Endothelial cell of umbilical vein (primary cell): ENCODE data around the gene DCAF11. TPM values are rescaled to one million over a fixed set of nuclear protein-coding genes. Genes with fewer than 3 reads are reported as not detected.

Source experiments
- BruUV-seq: library from RNA; stranded (reverse); fragments of 400-500 nt; replicated peaks from 2 replicates; lab custom pipeline; 2021; lab: Mats Ljungman, UMichigan
- CTCF ChIA-PET: fragments of 300-600, 350-600 bp; sonication (Branson Sonifier 250); formaldehyde crosslinking; loops from one replicate; lab custom pipeline; 2021; ENCODE audit warnings: antibody characterized with exemption, inconsistent platforms; lab: Charles Lee
- POLR2A ChIA-PET: fragments of 300-600, 350-600 bp; sonication (Branson Sonifier 250); formaldehyde crosslinking; loops from one replicate; lab custom pipeline; 2021; ENCODE audit warnings: antibody characterized with exemption, inconsistent platforms; lab: Charles Lee
- DNase-seq: peaks from one replicate; pipeline ENCODE4 v3.0.0-alpha.2; 2011; ENCODE audit warnings: low read depth, low spot score
- FAIRE-seq: peaks from 2 replicates; lab custom pipeline; 2011; peaks lifted over from hg19 to GRCh38; lab: Jason Lieb, UNC
- H2AFZ ChIP-seq: 2 replicates; pipeline ENCODE4 v1.6.0; 2012; ENCODE audit warnings: low read depth, low read length, control low read depth, inconsistent platforms
- H3K27ac ChIP-seq: 2 replicates; pipeline ENCODE4 v1.5.1; 2011; ENCODE audit warnings: low read depth, mild to moderate bottlenecking, control low read depth, low read length, moderate library complexity; ENCODE audit not compliant: insufficient read depth
- H3K27me3 ChIP-seq, 2 experiments: 2 replicates each; pipeline versions ENCODE4 v1.6.0 to v1.6.1; 2011; ENCODE audit warnings: low read length in 2 of 2, mixed read lengths in 1 of 2; ENCODE audit not compliant: control insufficient read depth in 2 of 2, insufficient read depth in 2 of 2
- H3K36me3 ChIP-seq, 2 experiments: 2 replicates in 1 of 2; 3 replicates in 1 of 2; pipeline ENCODE4 v1.5.1; 2011; ENCODE audit warnings: low read length in 2 of 2, mild to moderate bottlenecking in 1 of 2, moderate library complexity in 1 of 2; ENCODE audit not compliant: control insufficient read depth in 2 of 2, insufficient read depth in 2 of 2; ENCODE audit errors: extremely low read depth in 1 of 2
- H3K4me1 ChIP-seq: 3 replicates; pipeline ENCODE4 v1.5.1; 2011; ENCODE audit warnings: mild to moderate bottlenecking, low read length; ENCODE audit not compliant: control insufficient read depth, insufficient read depth; ENCODE audit errors: extremely low read depth
- H3K4me2 ChIP-seq: 2 replicates; pipeline ENCODE4 v1.6.1; 2011; ENCODE audit warnings: low read length, control low read depth, mixed read lengths; ENCODE audit not compliant: insufficient read depth
- H3K4me3 ChIP-seq, 3 experiments: fragments of 200-600 bp in 1 of 3; sonication (generic), shearing (Covaris generic) in 1 of 3; replicated peaks in 1 of 3; 2 replicates each; pipeline ENCODE4 v1.5.1; 2011 to 2016; ENCODE audit warnings: control low read depth in 3 of 3, low read length in 3 of 3, mild to moderate bottlenecking in 2 of 3, inconsistent platforms in 1 of 3, low read depth in 1 of 3, moderate library complexity in 1 of 3; ENCODE audit not compliant: insufficient read depth in 1 of 3
- H3K79me2 ChIP-seq: 2 replicates; pipeline ENCODE4 v1.6.0; 2012; ENCODE audit warnings: low read length, inconsistent platforms; ENCODE audit not compliant: control insufficient read depth, insufficient read depth
- H3K9ac ChIP-seq: replicated peaks from 2 replicates; pipeline ENCODE3; 2011; ENCODE audit warnings: low read length, control low read depth; ENCODE audit not compliant: insufficient read depth; ENCODE audit errors: extremely low read depth
- H3K9me1 ChIP-seq: replicated peaks from 3 replicates; pipeline ENCODE4 v1.6.0; 2011; ENCODE audit warnings: mild to moderate bottlenecking, low read length; ENCODE audit not compliant: control insufficient read depth, insufficient read depth; ENCODE audit errors: extremely low read depth
- H3K9me3 ChIP-seq: replicated peaks from 2 replicates; pipeline ENCODE4 v1.5.1; 2012; ENCODE audit warnings: low read length, inconsistent platforms; ENCODE audit not compliant: control insufficient read depth, insufficient read depth
- H4K20me1 ChIP-seq: replicated peaks from 2 replicates; pipeline ENCODE3; 2011; ENCODE audit warnings: mild to moderate bottlenecking, low read length; ENCODE audit not compliant: control insufficient read depth, insufficient read depth; ENCODE audit errors: extremely low read depth
- CTCF ChIP-seq, 2 donors: IDR thresholded peaks; 1 replicate in 1 of 2; 2 replicates in 1 of 2; pipeline ENCODE4 v1.5.1; 2011; ENCODE audit warnings: low read length in 2 of 2, mild to moderate bottlenecking in 2 of 2, moderate library complexity in 2 of 2, control low read depth in 1 of 2, inconsistent platforms in 1 of 2, low read depth in 1 of 2; ENCODE audit not compliant: insufficient read depth in 1 of 2; ENCODE audit errors: extremely low read depth in 1 of 2
- EZH2 ChIP-seq: IDR thresholded peaks from 2 replicates; pipeline ENCODE4 v1.6.1; 2012; ENCODE audit warnings: borderline replicate concordance, low read depth, mild to moderate bottlenecking, moderate library complexity, low read length, inconsistent platforms; ENCODE audit not compliant: severe bottlenecking
- FOS ChIP-seq: IDR thresholded peaks from 2 replicates; pipeline ENCODE4 v1.6.1; 2011; ENCODE audit warnings: mild to moderate bottlenecking, low read length, moderate library complexity, borderline replicate concordance; ENCODE audit not compliant: insufficient read depth
- GATA2 ChIP-seq: IDR thresholded peaks from 2 replicates; pipeline ENCODE4 v1.7.0; 2011; ENCODE audit warnings: low read depth, mild to moderate bottlenecking, moderate library complexity, mixed read lengths, low read length; ENCODE audit not compliant: insufficient read length, insufficient read depth
- JUN ChIP-seq: IDR thresholded peaks from 2 replicates; pipeline ENCODE4 v1.6.1; 2011; ENCODE audit warnings: borderline replicate concordance, low read depth; ENCODE audit not compliant: insufficient read length, insufficient read depth
- MAX ChIP-seq: IDR thresholded peaks from 2 replicates; pipeline ENCODE4 v1.6.1; 2011; ENCODE audit not compliant: insufficient read depth, insufficient read length
- MYC ChIP-seq: IDR thresholded peaks from one replicate; pipeline ENCODE4 v1.6.1; 2011; ENCODE audit warnings: mild to moderate bottlenecking, low read depth, low read length
- POLR2A ChIP-seq: IDR thresholded peaks from 2 replicates; pipeline ENCODE4 v1.6.1; 2012; ENCODE audit warnings: low read depth, mild to moderate bottlenecking, control low read depth, low read length
- POLR2AphosphoS5 ChIP-seq: IDR thresholded peaks from 2 replicates; pipeline ENCODE4 v1.6.1; 2012; ENCODE audit warnings: low read depth, mild to moderate bottlenecking, control low read depth, low read length, moderate library complexity; ENCODE audit not compliant: insufficient read depth
- dilution Hi-C: fragments of 300-500 bp; cut with MboI; formaldehyde crosslinking; loops from one replicate; pipeline ENCODE4 v1.15.0; 2019; ENCODE audit warnings: low sequenced_read_pairs; ENCODE audit not compliant: extremely low pct_ligation_motif_present
- intact Hi-C: fragments of 100-400 bp; cut with micrococcal nuclease; formaldehyde crosslinking; loops from one replicate; pipeline ENCODE4 v1.10.0; 2022
- polyA plus RNA-seq, 4 experiments: library from polyadenylated mRNA; depleted of rRNA in 3 of 4; stranded (reverse) in 3 of 4; unstranded in 1 of 4; fragments of >200 nt; gene quantifications; 2 replicates each; pipeline versions ENCODE4 v1.2.1 to v1.2.3, GENCODE V29; 2011 to 2012; ENCODE audit warnings: missing spikeins in 1 of 4
- total RNA-seq: library from RNA; stranded (reverse); gene quantifications from 2 replicates; pipeline ENCODE4 v1.2.3, GENCODE V29; 2021

DCAF11 gene
- total and polyA plus RNA-seq, 2 donors (not counting 3 experiments of a cell fraction or from before 2014, with no cell fraction given) = 37.3 to 38.5 TPM

DNA sequence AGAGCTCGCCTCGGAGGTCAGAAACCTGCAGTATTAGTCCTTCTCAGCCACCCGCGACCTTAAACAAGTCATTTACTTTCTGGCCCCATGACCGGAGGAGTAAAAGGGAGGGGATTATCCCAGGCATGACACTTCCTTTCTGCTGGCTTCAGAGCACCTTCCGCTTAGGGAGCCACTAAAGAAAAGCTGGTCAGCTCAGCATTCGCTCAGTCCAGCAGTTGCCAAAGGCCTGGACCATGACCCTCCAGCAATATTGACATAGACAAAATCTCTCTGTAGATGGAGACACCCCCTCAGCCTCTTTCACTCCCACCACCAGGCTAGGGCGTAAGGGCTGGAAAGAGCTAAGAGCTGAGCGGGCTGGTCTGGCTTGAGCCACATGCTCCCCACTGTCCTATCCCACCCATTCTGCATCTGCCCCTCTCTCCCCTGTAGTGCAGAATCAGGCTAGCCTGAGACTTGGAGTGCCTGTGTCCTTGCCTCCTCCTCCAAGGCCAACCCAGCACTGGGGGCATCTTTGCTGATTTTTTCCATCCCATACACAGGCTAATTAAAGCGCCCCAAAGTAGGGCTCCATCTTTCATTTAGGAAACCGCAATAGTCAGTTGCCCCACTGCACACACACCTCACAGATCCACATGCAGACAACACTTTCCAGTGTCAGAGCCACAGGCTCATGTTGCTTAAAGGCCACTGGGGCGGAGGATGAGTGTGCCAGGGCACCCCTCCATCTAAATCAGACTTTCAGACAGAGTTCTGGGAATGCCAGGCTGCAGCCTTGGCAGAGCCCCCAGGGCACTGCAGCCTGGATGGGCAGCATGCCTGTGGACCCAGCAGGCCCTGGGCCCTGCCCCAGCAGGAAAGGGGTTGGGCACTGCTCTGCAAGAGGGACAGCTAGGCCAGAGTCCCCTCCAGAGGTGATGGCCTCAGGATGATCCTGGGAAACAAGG, 47.2 kb upstream of the DCAF11 start:
- FAIRE-seq = no peak
- Histone ChIP-seq H3K4me2 (no peak overlapping the region), H2AFZ (no peak overlapping the region), H3K4me1 (no peaks in the 10 kb centered on the region), H4K20me1 (no peaks in the 10 kb centered on the region), H3K79me2 (no peaks in the 10 kb centered on the region), H3K4me3 (no peak overlapping the region), H3K9me3 (no peaks in the 10 kb centered on the region), H3K36me3 (no peaks in the 10 kb centered on the region), H3K27me3 (peaks cover 0 to 1% of the 10 kb centered on the region in 2 experiments), H3K9ac (no peak overlapping the region), H3K27ac (no peak overlapping the region), H3K9me1 (no peaks in the 10 kb centered on the region)
- TF ChIP-seq MAX = no peak
- no peak for TF ChIP-seq JUN
- no peak for TF ChIP-seq POLR2A
- TF ChIP-seq FOS = no peak
- TF ChIP-seq GATA2 = no peak
- TF ChIP-seq EZH2 = no peak
- no peak for TF ChIP-seq CTCF (IDR thresholded peaks at IDR 0.05; ENCODE audit: extremely low read depth in 1 of 2, insufficient read depth in 1 of 2, low read depth in 1 of 2, low read length in 2 of 2)
- TF ChIP-seq MYC = no peak
- no peak for TF ChIP-seq POLR2AphosphoS5
- BruUV-seq = no TSS peak
- intact Hi-C loops = no loop called here
- ChIA-PET CTCF (interaction anchor here (1.3 to 5.5 kb wide), 4 partner anchors 10 to 94 kb away, joined by 4 to 36 read pairs (median 4); partner anchors contain the start of gene IRF9), POLR2A (no interaction called here)
- no peak for DNase-seq
- dilution Hi-C loops = no loop called here
